GM19351 (cell line): ENCODE measurements around the gene FARS2.
"Not testable (repeated sequence)": the region's sequence is repeated elsewhere in the genome, so short reads cannot be mapped to it uniquely, and the experiment has no call there.

ENCODE experiments used
- ATAC-seq: cut with Tn5 transposase; IDR thresholded peaks from one replicate; pipeline ENCODE4 v1.9.1; 2021; ENCODE audit warnings: mild to moderate bottlenecking, moderate library complexity; ENCODE audit not compliant: unreplicated experiment

Gene FARS2

DNA sequence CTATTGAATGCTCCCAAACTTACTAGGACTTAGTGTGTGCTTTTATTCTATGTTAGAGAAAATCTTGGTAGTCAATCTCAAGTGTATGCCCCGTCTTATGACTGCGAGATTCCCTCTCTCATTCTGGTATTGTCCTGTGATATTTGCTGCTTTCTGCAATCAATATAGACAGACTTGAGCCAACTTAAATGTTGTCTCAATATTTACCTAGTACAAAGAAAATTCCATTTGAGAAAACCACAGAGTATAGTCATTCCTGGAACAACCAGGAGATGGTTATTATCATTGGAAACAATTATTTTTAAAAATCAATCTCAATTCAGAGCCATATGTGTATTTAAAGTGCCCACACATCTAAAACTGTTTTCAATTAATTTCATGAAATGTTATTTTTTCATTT is 415.4 kb downstream of the FARS2 start:
- ATAC-seq = no peak

DNA sequence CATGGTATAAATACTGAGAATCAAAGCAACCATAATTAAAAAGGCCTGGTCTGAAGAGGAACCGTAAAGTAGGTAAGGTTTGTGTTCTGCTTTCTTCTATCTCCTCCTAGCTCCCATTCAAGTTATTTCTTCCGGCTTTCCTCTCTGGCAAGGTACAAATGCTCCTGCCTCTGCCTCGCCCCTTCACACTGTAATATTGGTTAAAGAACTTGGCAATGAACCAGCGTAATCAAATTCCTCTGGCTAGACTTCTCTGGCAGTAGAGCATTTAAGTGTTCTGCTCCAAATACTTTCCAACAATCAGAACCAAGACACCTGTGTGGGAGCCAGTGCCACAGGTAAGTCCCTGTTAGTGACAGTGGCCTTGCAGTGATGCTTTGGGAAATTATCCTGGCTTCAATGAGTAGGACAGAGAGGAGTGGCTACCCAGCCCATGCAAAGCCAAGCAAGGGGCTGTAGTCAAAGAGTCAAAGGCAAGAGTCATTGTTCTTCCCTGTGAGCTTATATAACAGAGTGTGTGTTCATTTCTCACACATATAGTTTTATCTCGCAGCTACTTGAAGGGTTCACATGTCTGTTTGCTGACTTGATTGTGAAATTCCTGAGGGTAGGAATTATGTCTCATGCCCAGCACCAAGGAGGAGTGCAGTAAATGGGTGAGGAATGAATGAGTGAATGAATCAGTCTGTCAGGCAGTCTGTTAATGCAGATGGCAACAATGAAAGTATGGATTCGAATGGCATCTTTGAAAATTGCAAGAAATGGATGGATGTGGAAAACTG is 416.1 kb downstream of the FARS2 start:
- no peak for ATAC-seq

DNA sequence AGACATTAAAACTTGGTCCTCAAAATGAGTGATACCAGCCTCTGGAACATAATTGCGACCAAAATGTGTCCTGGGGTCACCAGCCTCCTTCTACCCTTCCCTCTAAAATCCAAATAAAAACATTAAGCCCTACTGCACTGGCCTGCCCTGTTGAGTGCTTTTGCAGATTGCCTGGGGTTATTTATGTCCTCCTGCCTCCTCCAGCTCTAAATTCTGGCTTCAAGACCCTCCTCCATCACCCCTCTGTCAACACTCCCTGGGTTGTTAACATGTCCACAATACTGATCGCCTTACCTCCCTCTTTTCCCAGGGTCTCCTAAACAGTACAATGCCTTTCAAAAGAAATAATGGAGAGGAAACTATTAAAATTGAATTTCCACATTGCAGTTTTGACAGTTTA is 418.0 kb downstream of the FARS2 start:
- ATAC-seq = no peak

GRCh38 chr6:5679691-5680090 is 418.4 kb downstream of the FARS2 start:
- no peak for ATAC-seq

DNA sequence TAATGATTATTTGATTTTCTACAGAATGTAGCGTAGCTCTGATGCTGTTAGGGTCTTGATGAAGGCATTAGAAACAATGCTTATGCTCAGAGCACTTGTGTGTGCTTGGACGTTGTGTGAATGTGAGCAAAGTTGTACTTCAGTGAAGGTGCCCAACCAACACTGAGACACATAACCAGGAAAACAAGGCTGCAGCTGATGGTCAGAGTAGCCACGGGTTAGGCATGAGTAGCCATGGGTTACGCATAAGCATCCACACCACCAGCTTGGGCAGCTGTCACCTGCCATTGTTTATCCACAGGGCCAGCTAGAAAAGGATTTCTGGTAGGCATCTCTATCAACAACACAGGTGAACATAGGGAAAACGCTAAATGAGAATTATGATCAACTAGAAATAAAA is 418.8 kb downstream of the FARS2 start:
- no peak for ATAC-seq

DNA sequence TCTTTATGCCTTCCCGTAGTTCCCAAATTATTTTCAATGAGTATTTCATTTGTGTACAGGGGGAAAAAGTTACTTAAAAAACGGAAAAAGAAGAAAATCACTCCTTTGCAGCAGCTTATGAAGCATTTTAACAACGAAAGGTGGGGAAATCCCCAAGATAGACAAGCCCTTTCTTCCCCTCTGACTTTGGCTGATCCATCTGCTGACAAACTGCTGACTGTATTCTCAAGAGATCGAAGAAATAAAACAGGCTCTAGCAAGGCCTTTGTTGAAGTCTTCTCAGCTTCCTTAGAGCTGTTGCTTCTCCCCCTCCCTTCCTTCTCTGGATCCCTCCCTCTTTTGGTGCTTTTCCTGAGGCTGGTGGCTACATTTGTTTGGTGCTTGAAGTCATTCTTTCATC is 420.2 kb downstream of the FARS2 start:
- no peak for ATAC-seq

GRCh38 chr6:5682530-5682929 is 421.2 kb downstream of the FARS2 start:
- no peak for ATAC-seq

GRCh38 chr6:5683747-5684146 is 422.4 kb downstream of the FARS2 start:
- not testable (repeated sequence) for ATAC-seq

DNA sequence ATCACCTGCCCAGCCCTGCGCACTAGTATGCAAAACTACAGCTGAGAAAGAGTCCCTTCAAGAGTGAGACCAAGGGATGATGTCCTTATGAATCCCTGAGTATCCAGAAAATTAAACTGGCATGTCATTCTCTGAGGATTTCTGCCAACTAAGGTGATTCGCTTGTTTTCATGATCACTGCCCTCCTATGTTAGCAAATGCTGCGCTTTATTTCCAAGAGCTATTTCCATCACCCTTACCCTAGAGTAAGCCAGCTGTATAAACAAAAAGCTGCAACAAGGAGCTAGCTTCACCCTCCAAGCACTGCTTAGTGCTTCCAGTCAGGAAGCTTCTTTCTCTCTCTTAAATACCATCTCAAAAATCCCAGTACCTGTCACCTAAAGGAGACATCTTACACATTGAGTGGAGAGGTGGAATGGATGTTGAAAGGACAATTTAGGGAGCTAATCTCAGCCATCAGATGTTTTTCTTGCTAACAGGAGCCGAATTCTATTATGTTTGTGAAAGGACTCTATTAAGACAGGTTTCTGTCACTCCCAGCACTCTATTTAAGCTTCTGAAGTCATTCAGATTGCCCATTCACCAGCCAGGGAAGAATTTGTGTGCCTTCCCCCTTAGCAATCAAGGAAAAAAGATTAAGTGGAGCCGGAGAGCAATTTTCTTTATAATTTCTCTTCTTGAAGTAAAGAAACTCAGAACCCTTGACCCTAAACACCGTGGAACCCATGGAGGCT is 423.2 kb downstream of the FARS2 start:
- no peak for ATAC-seq

DNA sequence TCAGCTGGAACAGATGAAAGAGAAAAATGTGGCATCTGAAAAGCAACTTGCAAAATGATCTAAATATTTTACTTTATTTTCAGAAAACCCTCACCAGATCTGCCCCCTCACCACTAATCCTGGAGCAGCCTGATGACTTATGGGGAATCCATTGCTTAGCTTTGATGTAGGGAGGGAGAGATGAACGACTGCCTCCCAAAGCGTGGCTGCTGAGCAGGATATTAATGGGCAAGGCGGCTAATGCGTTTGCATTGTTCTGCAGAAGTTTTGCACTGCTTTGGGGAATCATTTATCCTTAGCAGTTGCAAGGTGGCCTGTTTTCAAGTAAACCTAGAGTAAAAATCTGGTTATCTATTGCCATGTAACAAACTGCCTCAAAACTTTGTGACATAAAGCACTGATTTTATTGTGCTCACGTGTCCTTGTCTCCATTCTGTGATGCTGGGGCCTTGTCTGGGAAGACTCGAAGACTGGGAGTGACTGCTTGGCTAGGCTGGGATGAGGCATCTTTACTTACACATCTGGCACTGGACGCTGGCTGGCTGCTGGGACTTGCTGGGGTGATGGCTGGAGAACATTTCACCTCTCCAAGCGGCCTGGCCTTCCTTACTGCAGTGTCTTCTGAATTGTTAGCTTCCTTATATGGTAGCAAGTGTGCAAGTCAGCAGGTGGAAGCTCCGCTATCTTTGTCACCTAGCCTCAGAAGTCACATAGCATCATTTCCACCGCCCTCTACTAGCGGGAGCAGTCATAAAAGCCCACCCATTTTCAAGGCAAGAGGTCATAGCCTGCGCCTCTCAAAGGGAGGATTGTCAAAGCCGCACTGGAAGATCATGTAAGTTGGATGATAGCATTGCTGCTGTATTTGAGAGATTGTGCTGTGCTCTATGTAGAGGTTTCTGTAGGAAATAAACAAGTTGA is 432.2 kb downstream of the FARS2 start:
- no peak for ATAC-seq

DNA sequence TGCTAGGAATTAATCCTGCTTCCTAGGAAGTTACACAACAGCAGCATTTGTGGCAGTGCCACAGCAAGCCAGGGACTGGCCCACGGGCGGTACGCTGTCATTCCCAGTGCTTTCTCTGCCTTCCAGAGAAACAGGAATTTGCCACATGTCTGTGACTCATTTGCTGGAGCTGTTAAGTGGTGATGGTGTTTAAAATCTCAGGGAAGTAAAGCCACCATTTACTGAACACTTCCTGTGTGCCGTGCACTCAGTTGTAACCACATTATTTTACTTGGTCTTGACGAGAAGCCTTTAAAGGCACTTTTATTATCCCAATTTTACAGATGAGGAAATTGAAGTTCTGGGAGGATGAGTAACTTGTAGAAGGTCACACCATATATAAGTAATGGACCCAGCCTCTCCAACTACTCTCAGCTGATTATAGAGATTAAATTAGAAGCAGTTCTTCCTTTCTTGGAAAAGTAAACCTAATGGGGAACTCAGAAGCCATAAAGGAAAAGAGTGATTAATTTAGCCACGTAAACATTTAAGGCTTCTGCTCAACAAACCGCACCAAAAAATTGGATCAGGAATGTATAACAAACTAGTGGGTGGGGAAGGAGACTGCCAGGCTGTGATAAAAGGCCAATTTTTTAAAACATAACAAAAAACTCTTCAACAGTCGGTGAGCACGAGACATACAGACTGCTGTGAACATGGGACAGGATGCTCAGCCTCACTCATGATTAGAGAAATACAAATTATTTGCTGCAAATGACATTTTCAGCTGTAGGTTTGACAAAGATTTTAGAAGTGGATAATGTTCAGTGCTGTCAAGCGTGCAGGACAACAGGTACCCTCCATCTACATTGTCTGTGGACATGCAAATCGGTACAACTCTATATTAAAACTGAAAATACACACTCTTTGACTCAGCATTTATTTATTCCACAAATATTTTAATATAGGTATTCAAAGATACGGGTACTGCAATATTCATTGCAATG is 434.2 kb downstream of the FARS2 start:
- ATAC-seq = no peak

GRCh38 chr6:5697508-5697907 is 436.2 kb downstream of the FARS2 start:
- ATAC-seq = no peak

DNA sequence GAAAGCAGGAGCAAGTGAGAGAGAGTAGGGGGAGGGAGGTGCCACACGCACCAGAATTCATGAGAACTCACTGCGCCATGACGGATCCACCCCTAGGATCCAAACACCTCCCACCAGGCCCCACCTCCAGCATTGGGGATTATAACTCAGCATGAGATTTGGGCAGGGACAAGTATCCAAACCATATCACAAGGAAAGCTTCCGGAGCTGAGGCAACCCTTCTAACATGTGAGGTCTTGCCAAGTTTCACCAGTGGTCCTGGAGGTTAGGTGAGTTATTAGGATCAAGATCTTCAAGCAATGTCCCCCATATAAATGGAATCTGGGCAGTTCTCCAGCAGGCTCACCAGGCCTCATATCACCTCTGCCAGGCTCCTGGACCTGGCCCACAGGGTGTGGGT is 437.0 kb downstream of the FARS2 start:
- no peak for ATAC-seq

DNA sequence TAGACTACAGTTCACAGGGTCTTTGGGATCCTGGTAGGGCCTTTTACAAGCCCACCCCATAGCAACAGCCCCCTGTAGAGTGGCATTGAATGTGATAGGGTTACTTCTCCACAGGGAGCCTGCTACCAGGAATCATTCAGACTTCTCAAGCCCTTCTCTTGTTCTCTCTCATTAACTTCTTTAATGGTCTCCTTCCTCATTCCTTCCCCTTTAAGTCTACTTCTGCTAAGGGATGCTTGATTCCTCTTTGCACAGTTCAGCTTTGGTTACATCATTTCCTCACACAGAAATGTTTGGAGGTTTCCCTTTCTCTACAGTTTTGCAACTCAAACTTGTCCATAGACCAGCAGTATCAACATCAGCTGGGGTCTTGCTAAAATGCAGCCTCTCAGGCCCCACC is 437.8 kb downstream of the FARS2 start:
- not testable (repeated sequence) for ATAC-seq

DNA sequence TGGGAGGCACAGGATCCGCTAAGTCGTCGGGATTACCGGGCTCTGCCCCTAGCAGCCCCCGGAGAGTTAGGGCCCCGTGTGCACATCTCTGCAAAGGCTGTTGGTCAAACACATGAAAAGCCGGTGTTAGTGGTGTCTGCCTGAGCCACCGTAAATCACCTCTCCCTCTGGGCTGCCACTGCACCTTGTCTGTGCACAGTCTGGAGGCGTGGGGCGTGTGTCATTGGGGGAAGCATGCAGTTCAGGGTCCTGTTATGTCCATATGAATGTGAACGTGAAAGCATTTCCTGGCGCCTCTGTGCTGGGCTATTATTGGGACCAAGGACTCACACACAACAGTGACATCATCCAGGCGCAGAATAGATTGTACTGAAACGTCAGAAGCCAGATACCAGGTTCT is 439.9 kb downstream of the FARS2 start:
- ATAC-seq = no peak

DNA sequence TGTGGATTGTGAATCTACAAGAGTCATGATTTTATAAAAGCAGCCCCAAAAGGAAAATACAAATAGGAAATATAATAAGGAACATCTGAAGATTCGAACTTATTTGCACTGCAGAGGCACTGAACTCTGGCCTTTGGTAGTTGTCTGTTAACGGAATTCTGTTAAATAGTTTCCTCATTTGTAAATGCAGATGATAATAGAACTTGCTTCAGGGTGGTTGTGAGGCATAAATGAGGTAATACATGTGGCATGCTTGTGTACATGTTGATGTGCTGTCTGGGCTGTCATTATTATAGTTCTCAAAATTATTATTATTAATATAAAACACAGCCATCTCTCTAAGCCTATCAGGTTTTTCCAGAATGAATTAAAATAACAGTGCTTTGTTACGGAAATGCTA is 443.4 kb downstream of the FARS2 start:
- ATAC-seq = no peak

DNA sequence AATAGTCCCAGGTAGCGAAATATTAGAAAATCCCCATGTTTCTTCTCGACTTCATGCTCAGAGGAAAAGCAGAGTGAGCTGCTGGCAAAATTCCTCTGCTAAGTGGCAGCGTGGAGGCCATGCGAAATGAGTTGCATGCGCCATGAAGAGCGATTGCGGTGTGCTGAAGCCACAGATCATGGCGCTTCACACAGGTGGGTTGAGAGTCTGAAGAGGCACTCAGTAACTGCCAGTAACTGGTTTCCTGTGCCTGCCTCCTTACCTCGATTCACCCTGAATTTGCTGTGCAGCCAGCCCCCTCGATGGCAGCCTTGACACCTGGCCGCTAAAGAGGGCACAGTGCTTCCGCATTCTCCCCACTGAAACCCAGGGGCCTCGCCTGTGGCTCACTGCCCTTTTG is 443.9 kb downstream of the FARS2 start:
- no peak for ATAC-seq

DNA sequence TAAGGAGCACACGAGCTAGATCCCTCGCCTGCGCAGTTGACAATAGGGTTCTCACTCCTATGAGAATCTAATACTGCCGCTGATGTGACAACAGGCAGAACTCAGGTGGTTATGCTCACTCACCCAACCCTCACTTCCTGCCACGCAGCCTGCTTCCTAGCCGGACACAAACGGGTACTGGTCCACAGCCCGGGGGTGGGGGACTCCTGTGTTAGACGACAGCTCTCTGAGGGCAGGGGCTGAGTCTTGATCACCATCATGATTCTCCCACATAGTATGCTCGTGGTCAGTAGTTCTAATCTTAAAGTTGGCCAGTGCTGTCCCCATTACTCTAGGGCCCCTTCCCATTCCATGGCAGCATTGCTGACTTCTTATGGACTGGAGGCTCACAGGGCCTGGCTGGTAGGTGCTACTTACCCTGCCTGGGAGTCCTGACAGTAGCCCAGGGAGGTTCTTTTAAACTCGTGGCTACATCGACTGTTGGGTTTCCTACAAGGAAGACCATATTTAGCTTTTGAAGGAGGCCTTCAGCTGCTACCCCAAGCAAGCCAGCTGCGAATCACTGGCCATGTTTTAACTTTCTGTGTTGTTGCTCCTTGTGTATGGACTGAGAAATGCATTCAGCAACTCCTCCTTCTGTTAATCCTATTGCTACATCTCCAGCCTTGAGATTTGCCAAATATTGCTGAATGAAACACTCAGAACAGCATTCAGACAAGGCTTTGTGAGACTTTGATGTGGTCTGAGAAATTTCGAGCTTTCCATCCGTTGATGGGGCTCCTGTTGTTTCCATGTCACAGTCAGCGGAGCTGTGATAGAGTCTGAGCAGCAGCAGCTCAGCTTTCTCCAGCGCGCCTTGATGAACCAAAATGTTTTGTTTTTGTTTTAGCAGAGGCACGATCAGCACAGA is 445.1 kb downstream of the FARS2 start:
- no peak for ATAC-seq
